Uterus (tissue), 4 donors: ENCODE measurements around the gene GNB1. TPM values are rescaled to one million over a fixed set of nuclear protein-coding genes. Genes with fewer than 3 reads are reported as not detected.
A peak's percentile ranks its signal among the peaks of the same experiment; 100 is the strongest.
"Not testable (repeated sequence)": the region's sequence is repeated elsewhere in the genome, so short reads cannot be mapped to it uniquely, and the experiment has no call there.

Experiments used
- DNase-seq, 2 donors: peaks; one replicate each; pipeline ENCODE4 v3.0.0-alpha.2; 2019 to 2020
- H3K27ac ChIP-seq, 2 donors: fragments of 200-600 bp; sonication (generic); 1 replicate in 1 of 2; 2 replicates in 1 of 2; pipeline ENCODE4 v1.5.1; 2016 to 2018
- H3K27me3 ChIP-seq, 2 donors: fragments of 200-600 bp; sonication (generic); one replicate each; pipeline ENCODE4 v1.5.1; 2018 to 2019; ENCODE audit warnings: control low read depth in 1 of 2
- H3K36me3 ChIP-seq, 2 donors: fragments of 200-600 bp; sonication (generic); one replicate each; pipeline ENCODE4 v1.5.1; 2019; ENCODE audit warnings: control low read depth in 1 of 2
- H3K4me1 ChIP-seq, 2 donors: fragments of 200-600 bp; sonication (generic); one replicate each; pipeline ENCODE4 v1.5.1; 2018 to 2019; ENCODE audit warnings: control low read depth in 1 of 2
- H3K4me3 ChIP-seq, 2 donors: fragments of 200-600 bp; sonication (generic); 1 replicate in 1 of 2; 2 replicates in 1 of 2; pipeline ENCODE4 v1.5.1; 2018 to 2019; ENCODE audit warnings: mild to moderate bottlenecking in 1 of 2
- H3K9me3 ChIP-seq, 2 donors: fragments of 200-600 bp; sonication (generic); one replicate each; pipeline ENCODE4 v1.5.1; 2019; ENCODE audit warnings: control low read depth in 1 of 2
- POLR2A ChIP-seq, 2 donors: fragments of 450-650 bp; IDR thresholded peaks; one replicate each; pipeline ENCODE4 v1.6.1; 2016; ENCODE audit warnings: antibody characterized with exemption in 2 of 2, mild to moderate bottlenecking in 1 of 2, moderate library complexity in 1 of 2
- intact Hi-C: fragments of 100-400 bp; cut with DNase I; formaldehyde crosslinking; loops from one replicate; pipeline ENCODE4 v1.15.1; 2023; ENCODE audit warnings: low total_unique reads
- total RNA-seq, 4 donors: library from RNA; depleted of rRNA in 3 of 4; stranded (reverse); fragments of >200 nt in 3 of 4; gene quantifications; one replicate each; pipeline versions ENCODE4 v1.1.0 to v1.2.4, GENCODE V29; 2014 to 2023
- TF ChIP-seq, protein P1 (sequence below), 4 experiments: fragments of 200-600 bp in 2 of 4; fragments of 450-650 bp in 2 of 4; sonication (generic) in 2 of 4; IDR thresholded peaks; one replicate each; pipeline ENCODE4 v1.5.1; 2016 to 2019; ENCODE audit warnings: antibody characterized with exemption in 4 of 4, mild to moderate bottlenecking in 2 of 4, moderate library complexity in 1 of 4
- donor health status: DM: yes; HTN: yes; CAD: no.

The GNB1 gene
- total RNA-seq, 4 donors from 2014 or later, result 50.2 to 320 (median 104) TPM

DNA sequence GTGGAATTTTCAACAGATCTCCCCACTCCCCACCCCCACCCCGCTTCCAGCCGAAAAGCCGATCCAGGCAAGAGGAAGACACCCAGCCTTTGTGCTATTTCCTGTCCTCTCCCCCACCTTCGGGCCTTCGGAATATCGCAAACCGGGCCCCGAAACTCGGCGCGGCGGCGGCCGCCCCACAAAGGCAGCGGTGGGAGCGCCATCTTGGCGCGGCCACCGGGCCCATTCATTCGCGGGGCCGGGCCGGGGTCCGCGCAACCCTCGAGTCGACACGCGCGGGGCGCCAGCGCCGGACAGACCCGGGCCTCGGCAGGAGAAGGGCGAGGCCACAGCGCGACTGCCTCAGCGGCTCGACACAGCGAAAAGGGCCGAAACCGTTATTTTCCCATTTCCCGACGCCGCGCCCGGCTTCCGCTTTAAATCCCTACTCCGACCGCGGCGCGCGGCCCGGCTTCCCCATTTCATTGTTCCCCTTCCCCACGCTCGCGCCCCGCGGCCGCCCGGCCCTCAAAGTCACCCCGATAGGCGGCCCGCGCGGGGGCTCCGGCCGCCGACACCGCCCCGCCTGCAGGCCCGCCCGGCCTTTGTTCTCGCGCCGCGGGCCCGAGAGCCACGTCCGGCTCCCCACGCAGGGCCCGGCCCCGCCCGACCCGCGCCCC, 911 bp downstream of the GNB1 start:
- H3K4me1 ChIP-seq, result peaks cover 8 to 18% of the 10 kb centered on the region in 2 donors
- no peak for DNase-seq
- intact Hi-C loops, result no loop called here
- no peaks in the 10 kb centered on the region for H3K36me3 ChIP-seq
- H3K27me3 ChIP-seq, result no peaks in the 10 kb centered on the region
- peak overlapping the region; percentile 97 to 99 for H3K27ac ChIP-seq
- H3K9me3 ChIP-seq, result no peaks in the 10 kb centered on the region
- TF ChIP-seq, protein P1, sequence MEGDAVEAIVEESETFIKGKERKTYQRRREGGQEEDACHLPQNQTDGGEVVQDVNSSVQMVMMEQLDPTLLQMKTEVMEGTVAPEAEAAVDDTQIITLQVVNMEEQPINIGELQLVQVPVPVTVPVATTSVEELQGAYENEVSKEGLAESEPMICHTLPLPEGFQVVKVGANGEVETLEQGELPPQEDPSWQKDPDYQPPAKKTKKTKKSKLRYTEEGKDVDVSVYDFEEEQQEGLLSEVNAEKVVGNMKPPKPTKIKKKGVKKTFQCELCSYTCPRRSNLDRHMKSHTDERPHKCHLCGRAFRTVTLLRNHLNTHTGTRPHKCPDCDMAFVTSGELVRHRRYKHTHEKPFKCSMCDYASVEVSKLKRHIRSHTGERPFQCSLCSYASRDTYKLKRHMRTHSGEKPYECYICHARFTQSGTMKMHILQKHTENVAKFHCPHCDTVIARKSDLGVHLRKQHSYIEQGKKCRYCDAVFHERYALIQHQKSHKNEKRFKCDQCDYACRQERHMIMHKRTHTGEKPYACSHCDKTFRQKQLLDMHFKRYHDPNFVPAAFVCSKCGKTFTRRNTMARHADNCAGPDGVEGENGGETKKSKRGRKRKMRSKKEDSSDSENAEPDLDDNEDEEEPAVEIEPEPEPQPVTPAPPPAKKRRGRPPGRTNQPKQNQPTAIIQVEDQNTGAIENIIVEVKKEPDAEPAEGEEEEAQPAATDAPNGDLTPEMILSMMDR (IDR thresholded peaks at IDR 0.05), result no peak
- peak in 1 of 2 donors; percentile 13 for TF ChIP-seq POLR2A (IDR thresholded peaks at IDR 0.05)
- H3K4me3 ChIP-seq, result peak overlapping the region; percentile 74 to 93

DNA sequence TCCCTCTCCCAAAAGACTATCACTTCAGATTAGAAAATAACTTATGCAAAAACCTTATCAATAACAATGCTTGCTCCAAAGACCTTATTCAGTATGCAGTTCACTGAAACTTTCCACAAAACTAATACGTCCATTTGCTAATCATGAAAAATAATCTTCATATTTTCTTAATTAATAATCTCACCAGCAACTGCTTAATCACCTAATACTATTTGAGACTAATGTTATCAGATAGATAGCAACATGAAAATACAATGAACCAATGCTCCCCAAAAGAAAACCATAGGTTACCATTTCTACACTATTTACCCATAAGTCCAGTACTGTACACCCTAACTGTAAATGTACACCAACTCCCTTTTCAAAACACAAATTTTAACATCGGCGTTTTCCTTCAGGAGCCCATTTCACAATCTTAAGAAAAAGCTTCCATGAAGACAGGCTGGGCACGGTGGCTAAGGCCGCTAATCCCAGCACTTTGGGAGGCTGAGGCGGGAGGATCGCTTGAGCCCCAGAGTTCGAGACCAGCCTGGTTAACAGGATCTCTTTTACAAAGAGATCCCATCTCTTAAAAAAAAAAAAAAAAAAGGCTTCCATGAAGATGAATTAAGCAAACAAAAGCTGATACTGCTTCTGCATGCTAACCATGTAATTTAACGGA, 1.7 kb downstream of the GNB1 start:
- Histone ChIP-seq H3K27ac (peak overlapping the region; percentile 97 to 99), H3K27me3 (no peaks in the 10 kb centered on the region), H3K4me3 (peak overlapping the region; percentile 74 to 93), H3K9me3 (no peaks in the 10 kb centered on the region), H3K36me3 (no peaks in the 10 kb centered on the region), H3K4me1 (peaks cover 5 to 10% of the 10 kb centered on the region in 2 donors)
- intact Hi-C loops, result no loop called here
- DNase-seq, result no peak
- TF ChIP-seq, protein P1 (IDR thresholded peaks at IDR 0.05), result no peak
- no peak for TF ChIP-seq POLR2A (IDR thresholded peaks at IDR 0.05)

DNA sequence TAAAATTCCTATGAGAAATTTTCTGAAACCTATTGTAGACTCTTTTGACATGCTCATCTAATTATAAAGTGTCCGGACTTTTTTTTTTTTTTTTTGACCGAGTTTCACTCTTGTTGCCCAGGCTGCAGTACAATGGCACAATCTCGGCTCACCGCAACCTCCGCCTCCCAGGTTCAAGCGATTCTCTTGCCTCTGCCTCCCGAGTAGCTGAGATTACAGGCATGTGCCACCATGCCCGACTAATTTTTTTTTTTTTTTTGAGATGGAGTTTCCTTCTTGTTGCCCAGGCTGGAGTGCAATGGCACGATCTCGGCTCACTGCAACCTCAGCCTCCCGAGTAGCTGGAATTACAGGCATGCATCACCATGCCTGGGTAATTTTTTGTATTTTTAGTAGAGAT, 7.0 kb downstream of the GNB1 start:
- intact Hi-C loops, result not testable (repeated sequence)

DNA sequence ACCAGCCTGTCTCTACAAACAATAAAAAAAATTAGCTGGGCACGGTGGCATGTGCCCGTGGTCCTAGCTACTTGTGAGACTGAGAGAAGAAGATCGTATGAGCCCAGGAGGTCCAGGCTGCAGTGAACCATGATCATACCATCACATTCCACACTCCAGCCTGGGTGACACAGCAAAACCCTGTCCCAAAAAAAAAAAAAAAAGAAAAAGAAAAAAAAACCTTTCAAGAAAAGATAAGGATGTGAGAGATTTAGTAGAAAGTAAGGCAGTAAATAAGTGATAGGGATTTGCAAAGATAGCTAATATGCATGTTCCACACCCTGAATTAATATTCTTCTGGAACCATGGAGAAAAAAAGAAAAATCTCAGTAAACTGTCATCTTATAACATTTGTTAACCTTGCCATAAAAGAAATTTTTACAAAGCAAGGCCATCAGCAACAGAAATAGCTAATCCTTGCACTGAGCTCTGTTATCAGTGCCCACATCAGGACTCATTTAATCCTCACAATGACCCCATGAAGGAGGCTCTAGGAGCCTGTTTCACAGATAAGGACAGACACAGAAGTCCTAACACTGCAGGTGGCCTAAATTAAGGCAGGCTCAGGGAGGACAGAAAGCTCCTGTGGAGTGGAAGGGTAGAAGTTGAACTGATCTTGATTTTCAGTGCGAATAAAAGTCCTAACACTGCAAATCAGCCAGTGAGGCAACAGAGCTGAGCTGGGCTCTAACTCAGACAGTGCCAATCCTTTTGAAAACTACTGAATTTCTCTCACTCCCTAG, 7.6 kb downstream of the GNB1 start:
- no peaks in the 10 kb centered on the region for H3K36me3 ChIP-seq
- no peak overlapping the region for H3K27ac ChIP-seq
- H3K4me1 ChIP-seq, result peaks cover 5 to 10% of the 10 kb centered on the region in 2 donors
- intact Hi-C loops, result no loop called here
- no peak for DNase-seq
- no peaks in the 10 kb centered on the region for H3K9me3 ChIP-seq
- TF ChIP-seq POLR2A (IDR thresholded peaks at IDR 0.05), result no peak
- TF ChIP-seq, protein P1 (IDR thresholded peaks at IDR 0.05), result no peak
- H3K4me3 ChIP-seq, result no peak overlapping the region
- H3K27me3 ChIP-seq, result no peaks in the 10 kb centered on the region

More for the DNA sequence above, 7.0 kb downstream of the GNB1 start:
- H3K27me3 ChIP-seq, H3K36me3 ChIP-seq, H3K9me3 ChIP-seq, H3K4me3 ChIP-seq, H3K27ac ChIP-seq, DNase-seq: not testable (repeated sequence)
- H3K4me1 ChIP-seq, result peaks cover 5 to 10% of the 10 kb centered on the region in 2 donors

DNA sequence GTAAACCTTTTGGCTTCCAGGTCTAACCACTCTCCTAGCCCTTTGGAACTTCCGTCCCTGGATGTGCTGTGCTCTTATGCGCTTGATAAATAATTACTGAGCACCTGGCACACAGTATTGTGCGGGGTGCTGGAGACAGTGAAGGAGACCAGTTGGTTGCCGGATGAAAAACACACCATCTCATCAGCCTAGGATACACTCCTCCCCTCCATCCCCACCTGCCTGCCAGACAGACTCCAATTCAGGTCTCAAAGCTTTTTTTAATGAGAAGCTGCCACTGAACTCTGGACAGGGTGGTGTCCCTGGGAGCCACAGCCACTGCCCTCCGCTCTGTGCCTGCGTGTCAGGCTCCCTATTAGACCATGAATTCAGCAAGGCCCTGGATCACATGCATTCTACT, 9.2 kb downstream of the GNB1 start:
- H3K4me3 ChIP-seq, result no peak overlapping the region
- no peak overlapping the region for H3K27ac ChIP-seq
- no peaks in the 10 kb centered on the region for H3K36me3 ChIP-seq
- H3K27me3 ChIP-seq, result no peaks in the 10 kb centered on the region
- DNase-seq, result no peak
- intact Hi-C loops, result no loop called here
- H3K4me1 ChIP-seq, result peaks cover 0 to 10% of the 10 kb centered on the region in 2 donors
- TF ChIP-seq POLR2A (IDR thresholded peaks at IDR 0.05), result no peak
- TF ChIP-seq, protein P1 (IDR thresholded peaks at IDR 0.05), result no peak
- H3K9me3 ChIP-seq, result no peaks in the 10 kb centered on the region
